Ishikawa (cell line): ENCODE measurements around the gene HP.
"Not testable (repeated sequence)": the region's sequence is repeated elsewhere in the genome, so short reads cannot be mapped to it uniquely, and the experiment has no call there.

Experiments used
- CEBPB ChIP-seq: IDR thresholded peaks from 2 replicates; pipeline ENCODE4 v1.6.1; 2012
- CREB1 ChIP-seq: IDR thresholded peaks from 2 replicates; pipeline ENCODE4 v1.6.1; 2012; ENCODE audit warnings: low read depth
- EGR1 ChIP-seq: IDR thresholded peaks from 2 replicates; pipeline ENCODE4 v1.6.1; 2012
- EP300 ChIP-seq: IDR thresholded peaks from 2 replicates; pipeline ENCODE4 v1.6.1; 2012; ENCODE audit warnings: borderline replicate concordance
- FOXM1 ChIP-seq: IDR thresholded peaks from 2 replicates; pipeline ENCODE4 v1.6.1; 2012; ENCODE audit warnings: low read depth, borderline replicate concordance
- MAX ChIP-seq: IDR thresholded peaks from 2 replicates; pipeline ENCODE4 v1.6.1; 2012
- NFIC ChIP-seq: IDR thresholded peaks from 2 replicates; pipeline ENCODE4 v1.6.1; 2012
- RAD21 ChIP-seq: IDR thresholded peaks from 2 replicates; pipeline ENCODE4 v1.6.1; 2012; ENCODE audit warnings: low read depth
- REST ChIP-seq: IDR thresholded peaks from 2 replicates; pipeline ENCODE4 v1.6.1; 2012; ENCODE audit warnings: low read depth, mild to moderate bottlenecking
- TAF1 ChIP-seq: IDR thresholded peaks from 2 replicates; pipeline ENCODE4 v1.6.1; 2012; ENCODE audit warnings: low read depth, mild to moderate bottlenecking
- TCF12 ChIP-seq: IDR thresholded peaks from 2 replicates; pipeline ENCODE4 v1.6.1; 2012; ENCODE audit warnings: low read depth
- TEAD4 ChIP-seq: IDR thresholded peaks from 2 replicates; pipeline ENCODE4 v1.6.1; 2012
- USF1 ChIP-seq: IDR thresholded peaks from 2 replicates; pipeline ENCODE4 v1.6.1; 2012
- YY1 ChIP-seq: IDR thresholded peaks from 2 replicates; pipeline ENCODE4 v1.6.1; 2012; ENCODE audit warnings: low read depth
- ZBTB7A ChIP-seq: IDR thresholded peaks from 2 replicates; pipeline ENCODE4 v1.6.1; 2012; ENCODE audit warnings: low read depth

HP gene

GRCh38 chr16:72054254-72054847, at the start of gene HP:
TSS of gene HP (plus strand) at chr16:72054505. CDS start at chr16:72054653, 148 bp downstream.
- TF ChIP-seq TCF12, REST, TAF1: not testable (repeated sequence)

- peak; percentile 55 for TF ChIP-seq CREB1
- peak; percentile 81 for TF ChIP-seq YY1
- no peak for TF ChIP-seq EGR1
- 0 out of 2 replicates have a peak, but pooled peaks have one; percentile 16 for TF ChIP-seq REST
- TF ChIP-seq USF1, result peak; percentile 60
- no peak for TF ChIP-seq EP300
- TF ChIP-seq FOXM1, result no peak
- TF ChIP-seq MAX, result peak; percentile 90
- peak; percentile 90 for TF ChIP-seq TAF1
These were observed 45.7 kb upstream of the HP start, which contains the start of gene DHODH for GRCh38 chr16:72008424-72009216. TSS of gene DHODH (plus strand) at chr16:72008744. CDS start at chr16:72008765, 21 bp downstream.

GRCh38 chr16:72009779-72010178, 44.5 kb upstream of the HP start:
- no peak for TF ChIP-seq REST
- no peak for TF ChIP-seq MAX
- no peak for TF ChIP-seq CEBPB
- TF ChIP-seq TEAD4, result no peak
- no peak for TF ChIP-seq CREB1
- no peak for TF ChIP-seq NFIC
- no peak for TF ChIP-seq EGR1
- TF ChIP-seq EP300, result no peak
- no peak for TF ChIP-seq USF1
- no peak for TF ChIP-seq TCF12
- TF ChIP-seq TAF1, result no peak
- TF ChIP-seq ZBTB7A, result no peak
- TF ChIP-seq RAD21, result no peak
- TF ChIP-seq YY1, result no peak
- no peak for TF ChIP-seq FOXM1

- no peak for TF ChIP-seq USF1
- no peak for TF ChIP-seq NFIC
- no peak for TF ChIP-seq REST
These were observed 41.7 kb upstream of the HP start for GRCh38 chr16:72012607-72013006.
